A673 (cell line): ENCODE results near the gene FAM168A.

Experiments
- CTCF ChIP-seq: fragments of 300-800, 200-600 bp; sonication (generic); conservative IDR thresholded peaks from 2 replicates; pipeline ENCODE4 v1.5.1; 2017; ENCODE audit warnings: low read depth, mild to moderate bottlenecking, antibody characterized with exemption, low read length, moderate library complexity, mixed read lengths
- EZH2 ChIP-seq: fragments of 200-600 bp; sonication (generic); IDR thresholded peaks from 2 replicates; pipeline ENCODE4 v1.6.1; 2017; ENCODE audit warnings: borderline replicate concordance, low read depth, mild to moderate bottlenecking, mixed read lengths, antibody characterized with exemption, low read length; ENCODE audit not compliant: poor library complexity, severe bottlenecking

GRCh38 chr11:73361953-73362776 lies 235.7 kb downstream of the FAM168A start:
- no peak for TF ChIP-seq CTCF
- TF ChIP-seq EZH2: no peak
